ENCODE data around the gene PLCXD1.
"Not testable (repeated sequence)": the region's sequence is repeated elsewhere in the genome, so short reads cannot be mapped to it uniquely, and the experiment has no call there.

PLCXD1 gene

GRCh38 chrX:295136-295535, 14.0 kb downstream of the PLCXD1 start:
- no peak for DNase-seq

DNA sequence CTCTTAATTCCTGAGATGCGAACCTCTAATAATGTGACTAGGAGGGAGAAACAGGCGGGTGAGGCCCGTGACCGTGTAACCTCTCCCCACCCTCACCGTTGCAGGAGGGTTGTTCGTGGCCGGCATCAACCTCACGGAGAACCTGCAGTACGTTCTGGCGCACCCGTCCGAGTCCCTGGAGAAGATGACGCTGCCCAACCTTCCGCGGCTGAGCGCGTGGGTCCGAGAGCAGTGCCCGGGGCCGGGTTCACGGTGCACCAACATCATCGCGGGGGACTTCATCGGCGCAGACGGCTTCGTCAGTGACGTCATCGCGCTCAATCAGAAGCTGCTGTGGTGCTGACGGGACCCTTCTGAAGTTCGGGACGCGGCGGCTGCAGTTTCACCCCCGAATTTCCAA, 17.8 kb downstream of the PLCXD1 start:
- no peak for DNase-seq

DNA sequence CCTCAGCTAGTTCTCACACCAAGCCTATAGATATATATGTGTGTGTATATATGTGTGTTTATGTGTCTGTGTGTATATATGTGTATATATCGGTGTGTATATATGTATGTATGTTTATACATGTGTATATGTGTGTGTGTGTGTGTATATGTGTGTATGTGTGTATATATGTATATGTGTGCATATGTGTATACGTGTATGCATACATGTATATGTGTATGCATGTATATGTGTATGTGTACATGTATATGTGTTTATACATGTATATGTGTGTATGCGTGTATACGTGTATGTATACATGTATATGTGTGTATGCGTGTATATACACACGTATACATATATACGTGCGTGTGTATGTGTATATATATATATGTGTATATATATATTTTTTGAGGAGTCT, 19.2 kb downstream of the PLCXD1 start:
- no peak for DNase-seq

DNA sequence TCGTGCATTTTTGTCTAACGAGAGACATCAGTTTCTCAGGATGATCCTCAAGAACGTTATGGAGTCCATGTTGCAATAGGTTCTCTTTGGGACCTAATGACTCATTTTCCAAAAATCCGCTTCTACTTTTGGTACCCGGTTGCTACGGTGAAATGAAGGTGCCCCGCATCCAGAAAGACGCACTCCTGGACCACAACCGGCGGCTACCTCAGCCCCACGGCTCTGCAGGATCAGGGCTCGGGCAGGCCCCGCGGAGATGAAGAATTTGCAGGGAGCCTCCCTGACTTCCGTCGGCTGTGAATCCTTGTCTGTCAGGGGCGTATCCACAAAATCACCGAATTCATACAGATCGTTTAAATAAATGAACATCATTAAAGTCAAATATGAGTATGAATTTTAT, 21.8 kb downstream of the PLCXD1 start:
- no peak for DNase-seq

GRCh38 chrX:305781-306613, 24.8 kb downstream of the PLCXD1 start:
- not testable (repeated sequence) for DNase-seq

DNA sequence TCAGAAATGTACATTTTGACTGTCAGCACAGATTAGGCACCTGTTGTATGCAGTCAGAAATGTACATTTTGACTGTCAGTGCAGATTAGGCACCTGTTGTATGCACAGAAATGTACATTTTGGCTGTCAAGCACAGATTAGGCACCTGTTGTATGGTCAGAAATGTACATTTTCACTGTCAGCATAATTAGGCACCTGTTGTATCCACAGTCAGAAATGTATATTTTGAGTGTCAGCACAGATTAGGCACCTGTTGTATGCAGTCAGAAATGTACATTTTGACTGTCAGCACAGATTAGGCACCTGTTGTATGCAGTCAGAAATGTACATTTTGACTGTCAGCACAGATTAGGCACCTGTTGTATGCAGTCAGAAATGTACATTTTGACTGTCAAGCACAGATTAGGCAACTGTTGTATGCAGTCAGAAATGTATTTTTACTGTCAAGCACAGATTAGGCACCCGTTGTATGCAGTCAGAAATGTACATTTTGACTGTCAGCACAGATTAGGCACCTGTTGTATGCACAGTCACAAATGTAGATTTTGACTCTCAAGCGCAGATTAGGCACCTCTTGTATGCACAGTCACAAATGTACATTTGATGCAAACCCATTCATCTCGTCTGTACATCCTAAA, 25.6 kb downstream of the PLCXD1 start:
- DNase-seq: not testable (repeated sequence)

GRCh38 chrX:307261-308111, 26.3 kb downstream of the PLCXD1 start:
- no peak for DNase-seq

DNA sequence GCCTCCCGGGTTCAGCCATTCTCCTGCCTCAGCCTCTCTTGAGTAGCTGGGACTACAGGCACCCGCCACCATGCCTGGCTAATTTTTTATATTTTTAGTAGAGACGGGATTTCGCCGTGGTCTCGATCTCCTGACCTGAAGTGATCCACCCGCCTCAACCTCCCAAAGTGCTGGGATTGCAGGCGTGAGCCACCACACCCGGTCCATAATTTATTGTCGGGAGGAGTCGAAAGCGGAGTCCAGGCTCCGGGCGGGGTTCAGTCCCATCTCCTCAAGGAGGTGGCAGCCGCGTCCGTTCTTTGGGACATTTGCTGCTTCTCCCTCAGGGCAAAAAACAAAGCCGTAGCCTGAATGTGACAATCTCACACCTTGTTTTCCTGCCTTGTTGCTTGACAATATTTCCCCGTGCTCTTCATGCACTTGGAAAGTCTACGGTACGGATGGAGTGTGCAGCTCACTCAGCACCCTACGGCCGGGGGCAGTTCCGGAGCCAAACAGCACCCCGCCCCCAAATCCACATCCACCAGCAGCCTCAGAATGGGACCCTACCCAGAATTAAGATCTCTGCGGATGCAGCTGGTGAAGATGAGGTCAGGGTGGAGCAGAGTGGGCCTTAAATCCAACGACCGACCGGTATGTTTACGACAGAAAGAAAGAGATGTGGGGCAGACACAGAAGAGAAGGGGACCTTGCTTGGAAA, 27.8 kb downstream of the PLCXD1 start:
- no peak for DNase-seq

DNA sequence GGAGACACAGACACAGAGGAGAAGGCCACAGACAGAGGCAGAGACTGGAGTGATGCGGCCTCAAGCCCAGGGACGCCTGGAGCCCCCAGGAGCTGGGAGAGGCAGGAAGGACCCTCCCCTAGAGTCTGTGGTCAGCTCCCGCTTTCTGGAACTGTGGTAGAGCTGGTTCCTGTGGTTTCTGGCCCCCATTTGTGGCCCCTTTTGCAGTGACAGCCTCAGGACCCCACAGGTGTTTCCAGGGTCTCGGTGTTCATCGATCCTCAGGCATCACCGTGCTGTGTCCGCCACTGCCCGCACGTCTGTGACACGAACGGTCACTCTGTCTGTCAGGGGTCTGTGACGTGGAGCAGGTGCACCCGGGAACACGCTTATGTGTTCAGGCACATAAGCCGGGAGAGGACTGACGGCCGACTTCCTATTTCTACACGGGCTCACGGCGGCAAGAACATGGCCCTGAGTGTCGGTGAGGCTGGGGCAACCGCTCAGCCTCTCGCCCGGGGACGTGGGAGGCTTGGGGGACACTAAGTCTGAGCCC, 29.5 kb downstream of the PLCXD1 start:
- no peak for DNase-seq

DNA sequence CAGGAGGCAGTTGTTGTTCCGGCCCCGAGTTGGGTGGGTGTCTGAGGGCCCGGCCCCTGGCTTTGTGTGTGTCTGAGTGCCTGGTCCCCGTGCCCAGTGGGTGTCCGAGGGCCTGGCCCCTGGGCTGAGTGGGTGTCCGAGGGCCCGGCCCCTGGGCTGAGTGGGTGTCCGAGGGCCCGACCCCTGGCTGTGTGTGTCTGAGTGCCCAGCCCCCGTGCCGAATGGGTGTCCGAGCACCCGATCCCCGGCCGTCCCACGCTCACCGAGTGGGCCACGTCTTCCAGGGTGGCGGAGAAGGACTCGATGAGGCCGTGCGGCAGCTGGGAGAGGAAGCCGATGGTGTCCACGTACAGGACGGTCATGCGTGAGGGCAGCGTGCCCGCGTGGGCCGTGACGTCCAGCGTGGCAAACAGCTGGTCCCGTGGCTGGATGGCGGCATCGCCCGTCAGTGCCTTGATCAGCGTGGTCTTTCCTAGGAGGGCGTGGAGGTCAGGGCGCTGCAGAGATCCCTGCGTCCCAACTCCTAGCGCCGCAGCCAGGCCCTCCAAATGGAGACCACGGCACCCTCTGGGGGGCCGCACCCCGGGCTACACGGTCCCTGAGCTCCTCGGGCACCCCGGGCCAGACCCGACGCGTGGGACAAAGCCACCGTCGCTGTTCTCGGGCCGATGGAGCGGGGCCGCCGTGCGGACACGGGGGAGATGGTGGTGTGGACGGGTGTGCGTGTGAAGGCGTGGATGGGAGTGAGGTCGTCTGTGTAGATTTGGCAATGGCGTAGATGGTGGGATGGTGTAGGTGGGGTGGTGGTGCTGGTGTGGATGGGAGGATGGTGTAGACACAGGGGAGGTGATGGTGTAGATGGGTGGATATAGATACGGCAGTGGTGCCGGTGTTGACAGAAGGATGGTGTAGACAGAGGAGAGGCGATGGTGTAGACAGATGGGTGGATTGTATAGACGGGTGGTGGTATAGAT, 30.3 kb downstream of the PLCXD1 start:
- no peak for DNase-seq

DNA sequence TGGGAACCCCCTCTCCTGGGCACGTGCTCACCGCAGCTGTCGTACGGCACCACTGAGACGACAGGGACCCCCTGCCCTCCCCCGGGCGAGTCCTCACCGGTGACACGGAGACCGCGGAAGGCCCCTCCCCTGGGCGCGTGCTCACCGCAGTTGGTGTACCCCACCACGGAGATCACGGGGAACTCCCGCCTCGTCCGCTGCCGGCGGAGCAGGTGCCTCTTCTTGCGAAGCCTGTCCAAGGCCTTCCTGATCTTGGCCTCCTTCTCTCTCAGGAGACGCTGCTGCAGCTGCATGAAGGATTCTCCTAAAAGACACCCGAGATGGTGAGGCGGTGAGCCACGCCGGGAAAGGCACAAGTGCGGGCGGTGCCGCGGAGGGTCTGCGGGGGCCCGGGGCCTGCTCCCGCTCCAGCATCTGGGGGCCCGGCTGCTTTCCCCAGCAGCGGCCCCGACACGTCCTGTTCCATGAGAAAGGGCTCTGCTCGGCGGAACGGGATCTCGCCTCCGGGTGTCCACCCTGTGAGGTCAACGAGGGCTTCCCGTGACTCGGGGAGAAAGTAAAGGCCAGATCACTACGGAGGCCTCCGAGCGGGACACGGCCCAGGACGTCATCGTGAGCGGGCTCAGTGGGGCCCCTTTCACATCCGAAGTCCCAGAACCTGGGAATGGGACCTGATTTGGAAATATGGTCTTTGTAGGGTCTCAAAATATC, 31.6 kb downstream of the PLCXD1 start:
- DNase-seq: no peak

GRCh38 chrX:313546-313945, 32.4 kb downstream of the PLCXD1 start:
- DNase-seq: no peak

DNA sequence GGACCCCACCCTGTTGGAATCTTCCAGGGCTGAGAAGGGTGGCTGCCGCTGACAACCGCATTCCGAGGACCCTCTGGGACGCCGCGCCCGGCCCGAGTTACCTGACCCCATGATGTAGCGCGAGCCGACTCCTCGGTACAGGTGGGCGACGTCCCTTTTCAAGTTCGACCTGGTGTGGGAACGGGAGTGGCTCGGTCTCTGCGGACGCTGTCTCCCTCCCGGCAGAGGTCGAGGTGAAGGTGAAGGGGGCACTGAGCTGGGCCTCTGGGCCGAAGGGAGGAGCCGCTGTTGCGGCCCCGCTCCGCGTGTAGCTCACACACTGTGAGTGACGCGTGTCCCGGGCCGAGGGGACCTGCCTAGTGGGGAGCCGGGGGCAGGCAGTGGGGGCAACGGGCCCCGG, 32.9 kb downstream of the PLCXD1 start:
- no peak for DNase-seq

DNA sequence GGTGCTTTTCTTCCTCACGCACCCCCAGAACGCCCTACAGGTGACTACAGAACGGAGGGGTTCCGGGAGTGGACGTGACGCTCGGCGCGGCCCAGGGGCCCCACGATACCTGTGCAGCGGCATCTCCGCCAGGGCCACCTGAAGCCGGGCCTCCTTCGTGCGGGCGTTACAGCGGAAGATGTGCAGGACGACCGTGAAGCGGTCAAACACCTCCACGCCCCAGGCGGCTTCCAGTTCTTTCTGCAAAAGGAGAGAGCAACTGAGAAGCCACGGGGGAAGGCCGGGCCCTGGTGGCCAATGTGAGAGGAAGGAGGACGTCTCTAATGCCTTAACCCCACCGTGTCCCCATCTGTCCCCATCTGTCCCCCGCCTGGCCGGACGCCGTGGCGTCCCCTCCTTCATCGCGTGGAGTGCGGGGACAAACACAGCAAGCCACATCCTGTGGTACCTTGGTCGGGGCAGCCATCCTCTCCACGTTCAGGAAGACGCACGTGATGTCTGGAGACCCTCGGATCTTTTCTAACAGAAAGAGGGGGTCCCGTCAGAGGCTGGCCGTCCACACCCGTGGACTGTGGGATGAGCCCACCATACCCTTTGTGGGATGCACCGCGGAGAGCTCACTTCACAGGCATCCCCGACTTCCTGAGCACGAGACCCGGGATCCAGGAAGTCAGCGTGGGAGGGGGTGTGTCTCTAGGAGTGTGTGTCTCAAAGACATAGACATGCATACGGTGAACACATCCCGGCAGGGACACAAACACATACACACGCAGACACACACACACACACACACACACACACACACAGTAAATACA, 33.8 kb downstream of the PLCXD1 start:
- DNase-seq: no peak

- DNase-seq: no peak
Observed at GRCh38 chrX:316351-317325, 35.5 kb downstream of the PLCXD1 start.

GRCh38 chrX:317424-318067, 36.4 kb downstream of the PLCXD1 start:
- DNase-seq: no peak

DNA sequence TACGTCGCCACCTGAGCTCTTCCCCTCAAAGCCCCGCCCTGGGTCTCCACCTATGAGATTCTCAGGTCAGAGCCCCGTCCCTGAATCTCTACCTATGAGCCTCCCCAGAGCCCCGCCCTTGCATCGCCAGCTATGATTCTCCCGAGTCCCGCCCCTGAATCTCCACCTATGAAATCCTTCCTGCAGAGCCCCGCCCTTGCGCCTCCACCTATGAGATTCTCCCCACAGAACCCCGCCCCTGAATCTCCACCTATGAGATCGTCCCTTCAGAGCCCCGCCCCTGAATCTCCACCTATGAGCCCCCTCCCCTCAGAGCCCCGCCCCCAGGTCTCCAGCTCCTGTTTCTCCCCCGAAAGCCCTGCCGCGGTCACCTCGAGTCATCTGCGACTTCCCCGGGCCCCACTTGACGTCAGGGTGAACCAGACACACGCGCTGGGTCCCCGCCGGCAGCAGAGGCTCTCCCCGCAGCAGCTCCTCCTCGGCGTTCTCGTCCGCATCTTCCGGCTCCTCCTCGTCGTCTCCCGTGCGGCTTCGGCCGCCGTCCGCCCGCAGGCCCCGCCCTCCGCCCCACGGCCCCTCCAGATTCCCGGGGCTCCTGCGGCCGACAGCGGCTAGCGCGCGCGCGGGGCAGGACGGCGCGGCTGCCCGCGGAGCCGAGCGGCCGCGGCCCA, 37.0 kb downstream of the PLCXD1 start:
- DNase-seq: no peak
